HCT116 (cell line): ENCODE measurements around the gene PTPRJ.

Experiments
- CTCF ChIP-seq, 3 experiments: fragments of 200-600 bp in 1 of 3; sonication (generic) in 1 of 3; IDR thresholded peaks in 2 of 3; conservative IDR thresholded peaks in 1 of 3; 2 replicates each; pipeline ENCODE4 v1.5.1; 2012 to 2017; ENCODE audit warnings: low read depth in 2 of 3, low read length in 2 of 3, antibody characterized with exemption in 1 of 3, borderline replicate concordance in 1 of 3, control low read depth in 1 of 3, mild to moderate bottlenecking in 1 of 3, mixed read lengths in 1 of 3, mixed run types in 1 of 3, moderate library complexity in 1 of 3; ENCODE audit not compliant: insufficient read depth in 1 of 3
- EZH2phosphoT487 ChIP-seq: fragments of 200-600 bp; IDR thresholded peaks from 2 replicates; pipeline ENCODE4 v1.6.1; 2018; ENCODE audit warnings: antibody characterized with exemption, borderline replicate concordance
- POLR2AphosphoS5 ChIP-seq: IDR thresholded peaks from 2 replicates; pipeline ENCODE4 v1.6.1; 2011; ENCODE audit warnings: mild to moderate bottlenecking, low read depth, low read length, moderate library complexity
- REST ChIP-seq: IDR thresholded peaks from 2 replicates; pipeline ENCODE4 v1.6.1; 2012; ENCODE audit warnings: low read depth
- TCF7L2 ChIP-seq: IDR thresholded peaks from 2 replicates; pipeline ENCODE4 v1.7.0; 2011; ENCODE audit warnings: borderline replicate concordance, inconsistent platforms; ENCODE audit not compliant: insufficient read depth, insufficient read length; ENCODE audit errors: extremely low read depth
- ZBTB33 ChIP-seq: IDR thresholded peaks from 2 replicates; pipeline ENCODE4 v1.6.1; 2011; ENCODE audit warnings: mild to moderate bottlenecking, low read length, moderate library complexity; ENCODE audit not compliant: insufficient replicate concordance; ENCODE audit errors: extremely low read depth

GRCh38 chr11:48055292-48056132, 75.2 kb downstream of the PTPRJ start:
- TF ChIP-seq POLR2AphosphoS5 (no peak), CTCF (IDR thresholded peaks at IDR 0.05 in 2 of 3, conservative IDR thresholded peaks at IDR 0.05 in 1 of 3; ENCODE audit: borderline replicate concordance in 1 of 3, insufficient read depth in 1 of 3, low read depth in 2 of 3, low read length in 2 of 3) (no peak), ZBTB33 (no peak), TCF7L2 (no peak), EZH2phosphoT487 (no peak), REST (no peak)
